HepG2 (cell line): ENCODE measurements around the gene PSD. TPM values are rescaled to one million over a fixed set of nuclear protein-coding genes. Genes with fewer than 3 reads are reported as not detected.

ENCODE experiments used
- AGO1 ChIP-seq: fragments of 200-400 bp; formaldehyde crosslinking; IDR thresholded peaks from 2 replicates; pipeline ENCODE4 v1.6.1; 2017; ENCODE audit warnings: mild to moderate bottlenecking, low read depth, low read length, moderate library complexity; ENCODE audit not compliant: poor library complexity, severe bottlenecking
- CBX5 ChIP-seq: sonication (generic); formaldehyde crosslinking; IDR thresholded peaks from 2 replicates; pipeline ENCODE4 v1.4.0; 2020; ENCODE audit warnings: missing genetic modification reagents, borderline replicate concordance
- FOXC1 ChIP-seq: sonication (generic); formaldehyde crosslinking; IDR thresholded peaks from 2 replicates; pipeline ENCODE4 v1.8.0; 2022; ENCODE audit warnings: mild to moderate bottlenecking, missing genetic modification reagents, borderline replicate concordance
- HDAC6 ChIP-seq: fragments of 200-600 bp; sonication (generic); IDR thresholded peaks from 2 replicates; pipeline ENCODE4 v1.7.0; 2017; ENCODE audit warnings: mild to moderate bottlenecking, antibody characterized with exemption, low read length, low read depth
- MAZ ChIP-seq, 2 experiments: sonication (generic) in 1 of 2; formaldehyde crosslinking in 1 of 2; IDR thresholded peaks; 2 replicates each; pipeline versions ENCODE4 v1.5.0 to v1.6.1; 2012 to 2020; ENCODE audit warnings: low read depth in 2 of 2, mild to moderate bottlenecking in 2 of 2, borderline replicate concordance in 1 of 2, improper control_type of control experiment in 1 of 2, low read length in 1 of 2, missing genetic modification reagents in 1 of 2, moderate library complexity in 1 of 2
- MEIS2 ChIP-seq: sonication (generic); formaldehyde crosslinking; IDR thresholded peaks from 2 replicates; pipeline ENCODE4 v1.9.0; 2021; ENCODE audit warnings: mild to moderate bottlenecking, missing genetic modification reagents
- MXI1 ChIP-seq: IDR thresholded peaks from 3 replicates; pipeline ENCODE4 v1.6.1; 2012; ENCODE audit warnings: low read depth, low read length, inconsistent platforms, borderline replicate concordance
- NR2F1 ChIP-seq, 2 experiments: fragments of 450-650 bp in 1 of 2; formaldehyde crosslinking in 1 of 2; IDR thresholded peaks; 2 replicates each; pipeline versions ENCODE4 v1.5.0 to v1.6.1; 2016 to 2020; ENCODE audit warnings: mild to moderate bottlenecking in 1 of 2, missing compliant biosample characterization in 1 of 2, missing genetic modification reagents in 1 of 2, moderate library complexity in 1 of 2
- SMAD3 ChIP-seq: sonication (generic); formaldehyde crosslinking; IDR thresholded peaks from 2 replicates; pipeline ENCODE4 v1.4.0; 2020; ENCODE audit warnings: missing genetic modification reagents
- SMAD9 ChIP-seq: sonication (generic); formaldehyde crosslinking; IDR thresholded peaks from 2 replicates; pipeline ENCODE4 v1.5.1; 2020; ENCODE audit warnings: mild to moderate bottlenecking, missing genetic modification reagents
- polyA plus RNA-seq, 8 experiments: library from polyadenylated mRNA; depleted of rRNA in 3 of 8; stranded (reverse) in 7 of 8; unstranded in 1 of 8; fragments of >200 nt; fragmentation: Illumina TruSeq in 4 of 8; extraction: Trizol in 4 of 8; gene quantifications; 2 replicates each; pipeline versions ENCODE4 v1.2.1 to v1.2.3, GENCODE V29; 2011 to 2016; ENCODE audit warnings: low read depth in 4 of 8, missing spikeins in 1 of 8, mixed read lengths in 1 of 8; ENCODE audit not compliant: insufficient read depth in 1 of 8
- total RNA-seq, 5 experiments: library from RNA; depleted of rRNA; stranded (reverse); fragments of >200 nt; fragmentation: Illumina TruSeq; extraction: Trizol; gene quantifications; 2 replicates each; pipeline ENCODE4 v1.2.3, GENCODE V29; 2016; ENCODE audit warnings: low read depth in 1 of 5
- TF ChIP-seq, protein P1 (sequence below): sonication (generic); formaldehyde crosslinking; IDR thresholded peaks from 2 replicates; pipeline ENCODE4 v1.8.1; 2022; ENCODE audit warnings: low read depth, mild to moderate bottlenecking, missing genetic modification reagents
- TF ChIP-seq, protein P2 (sequence below): sonication (generic); formaldehyde crosslinking; IDR thresholded peaks from 2 replicates; pipeline ENCODE4 v1.4.0; 2020; ENCODE audit warnings: mild to moderate bottlenecking, missing genetic modification reagents
- TF ChIP-seq, protein P3 (sequence below): sonication (generic); formaldehyde crosslinking; IDR thresholded peaks from 2 replicates; pipeline ENCODE4 v1.8.0; 2023; ENCODE audit warnings: mild to moderate bottlenecking, missing genetic modification reagents
- TF ChIP-seq, protein P4 (sequence below): sonication (generic); formaldehyde crosslinking; conservative IDR thresholded peaks from 2 replicates; pipeline ENCODE4 v1.8.0; 2022; ENCODE audit warnings: mild to moderate bottlenecking, moderate library complexity, missing genetic modification reagents
- TF ChIP-seq, protein P5 (sequence below): sonication (generic); formaldehyde crosslinking; IDR thresholded peaks from 2 replicates; pipeline ENCODE4 v1.8.1; 2023; ENCODE audit warnings: mild to moderate bottlenecking, moderate library complexity, missing genetic modification reagents
- TF ChIP-seq, protein P6 (sequence below): sonication (generic); formaldehyde crosslinking; IDR thresholded peaks from 2 replicates; pipeline ENCODE4 v1.5.0; 2020; ENCODE audit warnings: missing genetic modification reagents

The PSD gene
- total and polyA plus RNA-seq, 2 of the 13 experiments (the other 11 are each of a cell fraction or from before 2014, with no cell fraction given) = 0.35 to 0.58 TPM

DNA sequence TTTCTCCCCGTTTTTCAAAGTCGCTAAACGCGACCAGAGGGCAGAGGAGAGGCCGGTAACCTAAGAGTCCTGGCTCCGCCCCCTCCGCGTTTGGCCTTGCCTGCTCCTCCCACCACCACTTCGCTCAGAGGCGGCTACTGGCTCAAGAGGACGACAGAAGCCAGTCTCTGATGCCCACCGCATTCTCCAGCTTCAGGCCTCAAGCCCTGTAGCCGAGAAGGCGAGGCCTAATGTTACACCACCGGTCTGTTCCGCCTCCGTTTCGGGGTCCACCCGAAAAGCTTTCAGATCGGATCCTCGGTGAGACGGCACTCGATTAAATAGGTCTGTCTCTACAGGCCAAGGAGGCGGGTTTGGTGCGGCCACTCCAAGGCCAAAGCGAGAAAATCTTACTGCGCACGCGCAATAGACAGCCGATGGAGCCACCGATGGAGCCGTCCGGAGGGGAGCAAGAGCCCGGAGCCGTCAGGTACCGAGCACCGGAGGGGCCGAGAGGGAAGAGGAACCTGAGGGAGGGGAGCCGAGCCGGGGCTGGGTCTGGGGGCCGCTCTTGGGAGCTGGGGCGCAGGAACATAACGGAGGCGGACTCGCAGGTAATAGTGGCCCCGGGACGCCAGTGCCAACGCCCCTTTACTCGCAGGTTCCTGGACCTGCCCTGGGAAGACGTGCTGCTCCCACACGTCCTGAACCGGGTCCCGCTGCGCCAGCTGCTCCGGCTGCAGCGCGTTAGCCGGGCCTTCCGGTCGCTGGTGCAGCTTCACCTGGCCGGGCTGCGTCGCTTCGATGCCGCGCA is 2.3 kb upstream of the PSD start, which contains the start of gene FBXL15 (continued):
- TF ChIP-seq, protein P1, sequence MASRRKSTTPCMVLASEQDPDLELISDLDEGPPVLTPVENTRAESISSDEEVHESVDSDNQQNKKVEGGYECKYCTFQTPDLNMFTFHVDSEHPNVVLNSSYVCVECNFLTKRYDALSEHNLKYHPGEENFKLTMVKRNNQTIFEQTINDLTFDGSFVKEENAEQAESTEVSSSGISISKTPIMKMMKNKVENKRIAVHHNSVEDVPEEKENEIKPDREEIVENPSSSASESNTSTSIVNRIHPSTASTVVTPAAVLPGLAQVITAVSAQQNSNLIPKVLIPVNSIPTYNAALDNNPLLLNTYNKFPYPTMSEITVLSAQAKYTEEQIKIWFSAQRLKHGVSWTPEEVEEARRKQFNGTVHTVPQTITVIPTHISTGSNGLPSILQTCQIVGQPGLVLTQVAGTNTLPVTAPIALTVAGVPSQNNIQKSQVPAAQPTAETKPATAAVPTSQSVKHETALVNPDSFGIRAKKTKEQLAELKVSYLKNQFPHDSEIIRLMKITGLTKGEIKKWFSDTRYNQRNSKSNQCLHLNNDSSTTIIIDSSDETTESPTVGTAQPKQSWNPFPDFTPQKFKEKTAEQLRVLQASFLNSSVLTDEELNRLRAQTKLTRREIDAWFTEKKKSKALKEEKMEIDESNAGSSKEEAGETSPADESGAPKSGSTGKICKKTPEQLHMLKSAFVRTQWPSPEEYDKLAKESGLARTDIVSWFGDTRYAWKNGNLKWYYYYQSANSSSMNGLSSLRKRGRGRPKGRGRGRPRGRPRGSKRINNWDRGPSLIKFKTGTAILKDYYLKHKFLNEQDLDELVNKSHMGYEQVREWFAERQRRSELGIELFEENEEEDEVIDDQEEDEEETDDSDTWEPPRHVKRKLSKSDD = peak; percentile 26; the same call in 1 of the 2 replicates
- TF ChIP-seq CBX5 (peak; percentile 77; the same call in 1 of the 2 replicates), MEIS2 (CRISPR knock-in tag) (0 out of 2 replicates have a peak, but pooled peaks have one; percentile 2), MAZ (IDR thresholded peaks at IDR 0.05; ENCODE audit: borderline replicate concordance, low read depth, low read length) (peak; percentile 79; the same call in 1 of the 2 replicates), MAZ (CRISPR knock-in tag; IDR thresholded peaks at IDR 0.05; ENCODE audit: low read depth) (peak; percentile 65; the same call in 1 of the 2 replicates), MXI1 (peak; percentile 64; the same call in 1 of the 3 replicates), FOXC1 (peak; percentile 21; the same call in 1 of the 2 replicates), NR2F1 (CRISPR knock-in tag; IDR thresholded peaks at IDR 0.05) (no peak), SMAD3 (CRISPR knock-in tag) (peak; percentile 85), SMAD9 (CRISPR knock-in tag) (no peak), AGO1 (peak; percentile 13), HDAC6 (no peak)
- TF ChIP-seq, protein P2, sequence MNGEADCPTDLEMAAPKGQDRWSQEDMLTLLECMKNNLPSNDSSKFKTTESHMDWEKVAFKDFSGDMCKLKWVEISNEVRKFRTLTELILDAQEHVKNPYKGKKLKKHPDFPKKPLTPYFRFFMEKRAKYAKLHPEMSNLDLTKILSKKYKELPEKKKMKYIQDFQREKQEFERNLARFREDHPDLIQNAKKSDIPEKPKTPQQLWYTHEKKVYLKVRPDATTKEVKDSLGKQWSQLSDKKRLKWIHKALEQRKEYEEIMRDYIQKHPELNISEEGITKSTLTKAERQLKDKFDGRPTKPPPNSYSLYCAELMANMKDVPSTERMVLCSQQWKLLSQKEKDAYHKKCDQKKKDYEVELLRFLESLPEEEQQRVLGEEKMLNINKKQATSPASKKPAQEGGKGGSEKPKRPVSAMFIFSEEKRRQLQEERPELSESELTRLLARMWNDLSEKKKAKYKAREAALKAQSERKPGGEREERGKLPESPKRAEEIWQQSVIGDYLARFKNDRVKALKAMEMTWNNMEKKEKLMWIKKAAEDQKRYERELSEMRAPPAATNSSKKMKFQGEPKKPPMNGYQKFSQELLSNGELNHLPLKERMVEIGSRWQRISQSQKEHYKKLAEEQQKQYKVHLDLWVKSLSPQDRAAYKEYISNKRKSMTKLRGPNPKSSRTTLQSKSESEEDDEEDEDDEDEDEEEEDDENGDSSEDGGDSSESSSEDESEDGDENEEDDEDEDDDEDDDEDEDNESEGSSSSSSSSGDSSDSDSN = peak; percentile 74
- TF ChIP-seq, protein P3, sequence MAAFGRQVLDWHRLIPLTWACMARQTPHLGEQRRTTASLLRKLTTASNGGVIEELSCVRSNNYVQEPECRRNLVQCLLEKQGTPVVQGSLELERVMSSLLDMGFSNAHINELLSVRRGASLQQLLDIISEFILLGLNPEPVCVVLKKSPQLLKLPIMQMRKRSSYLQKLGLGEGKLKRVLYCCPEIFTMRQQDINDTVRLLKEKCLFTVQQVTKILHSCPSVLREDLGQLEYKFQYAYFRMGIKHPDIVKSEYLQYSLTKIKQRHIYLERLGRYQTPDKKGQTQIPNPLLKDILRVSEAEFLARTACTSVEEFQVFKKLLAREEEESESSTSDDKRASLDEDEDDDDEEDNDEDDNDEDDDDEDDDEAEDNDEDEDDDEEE = peak; percentile 62; the same call in 1 of the 2 replicates
- TF ChIP-seq, protein P4, sequence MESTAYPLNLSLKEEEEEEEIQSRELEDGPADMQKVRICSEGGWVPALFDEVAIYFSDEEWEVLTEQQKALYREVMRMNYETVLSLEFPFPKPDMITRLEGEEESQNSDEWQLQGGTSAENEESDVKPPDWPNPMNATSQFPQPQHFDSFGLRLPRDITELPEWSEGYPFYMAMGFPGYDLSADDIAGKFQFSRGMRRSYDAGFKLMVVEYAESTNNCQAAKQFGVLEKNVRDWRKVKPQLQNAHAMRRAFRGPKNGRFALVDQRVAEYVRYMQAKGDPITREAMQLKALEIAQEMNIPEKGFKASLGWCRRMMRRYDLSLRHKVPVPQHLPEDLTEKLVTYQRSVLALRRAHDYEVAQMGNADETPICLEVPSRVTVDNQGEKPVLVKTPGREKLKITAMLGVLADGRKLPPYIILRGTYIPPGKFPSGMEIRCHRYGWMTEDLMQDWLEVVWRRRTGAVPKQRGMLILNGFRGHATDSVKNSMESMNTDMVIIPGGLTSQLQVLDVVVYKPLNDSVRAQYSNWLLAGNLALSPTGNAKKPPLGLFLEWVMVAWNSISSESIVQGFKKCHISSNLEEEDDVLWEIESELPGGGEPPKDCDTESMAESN (CRISPR knock-in tag) = peak; percentile 70
- TF ChIP-seq, protein P5, sequence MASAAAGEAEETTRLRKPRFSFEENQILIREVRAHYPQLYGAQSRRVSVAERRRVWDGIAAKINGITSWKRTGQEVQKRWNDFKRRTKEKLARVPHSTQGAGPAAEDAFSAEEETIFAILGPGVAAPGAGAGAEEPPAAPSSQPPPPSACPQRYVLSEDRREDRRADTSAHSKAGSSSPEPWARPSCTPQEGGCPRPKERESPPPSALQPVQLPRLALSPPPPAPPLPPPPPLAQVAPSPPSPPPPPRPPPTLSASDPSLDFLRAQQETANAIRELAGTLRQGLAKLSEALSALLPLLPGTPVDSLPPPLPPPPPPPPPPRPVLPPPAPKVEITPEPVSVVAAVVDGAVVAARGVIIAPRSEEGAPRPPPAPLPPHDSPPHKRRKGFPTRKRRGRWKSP = peak; percentile 18
- TF ChIP-seq, protein P6, sequence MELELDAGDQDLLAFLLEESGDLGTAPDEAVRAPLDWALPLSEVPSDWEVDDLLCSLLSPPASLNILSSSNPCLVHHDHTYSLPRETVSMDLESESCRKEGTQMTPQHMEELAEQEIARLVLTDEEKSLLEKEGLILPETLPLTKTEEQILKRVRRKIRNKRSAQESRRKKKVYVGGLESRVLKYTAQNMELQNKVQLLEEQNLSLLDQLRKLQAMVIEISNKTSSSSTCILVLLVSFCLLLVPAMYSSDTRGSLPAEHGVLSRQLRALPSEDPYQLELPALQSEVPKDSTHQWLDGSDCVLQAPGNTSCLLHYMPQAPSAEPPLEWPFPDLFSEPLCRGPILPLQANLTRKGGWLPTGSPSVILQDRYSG = 0 out of 2 replicates have a peak, but pooled peaks have one; percentile 32
